ENCODE data around the gene ZBTB44.
"Not testable (repeated sequence)": the region's sequence is repeated elsewhere in the genome, so short reads cannot be mapped to it uniquely, and the experiment has no call there.

ZBTB44 gene

DNA sequence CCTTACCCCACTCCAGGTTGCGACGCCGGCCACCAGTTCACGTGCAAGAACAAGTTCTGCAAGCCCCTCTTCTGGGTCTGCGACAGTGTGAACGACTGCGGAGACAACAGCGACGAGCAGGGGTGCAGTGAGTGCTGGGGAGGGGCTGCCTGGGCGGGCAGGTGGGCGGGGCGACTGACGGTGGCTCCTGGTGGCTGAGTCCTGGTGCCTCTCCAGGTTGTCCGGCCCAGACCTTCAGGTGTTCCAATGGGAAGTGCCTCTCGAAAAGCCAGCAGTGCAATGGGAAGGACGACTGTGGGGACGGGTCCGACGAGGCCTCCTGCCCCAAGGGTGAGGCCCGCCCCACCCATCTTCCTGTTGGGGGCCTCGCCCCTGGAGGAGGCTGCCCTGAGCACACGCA is 116.4 kb downstream of the ZBTB44 start:
- no peak overlapping the region for H3K27ac ChIP-seq
- TF ChIP-seq, protein P1, sequence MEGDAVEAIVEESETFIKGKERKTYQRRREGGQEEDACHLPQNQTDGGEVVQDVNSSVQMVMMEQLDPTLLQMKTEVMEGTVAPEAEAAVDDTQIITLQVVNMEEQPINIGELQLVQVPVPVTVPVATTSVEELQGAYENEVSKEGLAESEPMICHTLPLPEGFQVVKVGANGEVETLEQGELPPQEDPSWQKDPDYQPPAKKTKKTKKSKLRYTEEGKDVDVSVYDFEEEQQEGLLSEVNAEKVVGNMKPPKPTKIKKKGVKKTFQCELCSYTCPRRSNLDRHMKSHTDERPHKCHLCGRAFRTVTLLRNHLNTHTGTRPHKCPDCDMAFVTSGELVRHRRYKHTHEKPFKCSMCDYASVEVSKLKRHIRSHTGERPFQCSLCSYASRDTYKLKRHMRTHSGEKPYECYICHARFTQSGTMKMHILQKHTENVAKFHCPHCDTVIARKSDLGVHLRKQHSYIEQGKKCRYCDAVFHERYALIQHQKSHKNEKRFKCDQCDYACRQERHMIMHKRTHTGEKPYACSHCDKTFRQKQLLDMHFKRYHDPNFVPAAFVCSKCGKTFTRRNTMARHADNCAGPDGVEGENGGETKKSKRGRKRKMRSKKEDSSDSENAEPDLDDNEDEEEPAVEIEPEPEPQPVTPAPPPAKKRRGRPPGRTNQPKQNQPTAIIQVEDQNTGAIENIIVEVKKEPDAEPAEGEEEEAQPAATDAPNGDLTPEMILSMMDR (conservative IDR thresholded peaks at IDR 0.05): no peak

DNA sequence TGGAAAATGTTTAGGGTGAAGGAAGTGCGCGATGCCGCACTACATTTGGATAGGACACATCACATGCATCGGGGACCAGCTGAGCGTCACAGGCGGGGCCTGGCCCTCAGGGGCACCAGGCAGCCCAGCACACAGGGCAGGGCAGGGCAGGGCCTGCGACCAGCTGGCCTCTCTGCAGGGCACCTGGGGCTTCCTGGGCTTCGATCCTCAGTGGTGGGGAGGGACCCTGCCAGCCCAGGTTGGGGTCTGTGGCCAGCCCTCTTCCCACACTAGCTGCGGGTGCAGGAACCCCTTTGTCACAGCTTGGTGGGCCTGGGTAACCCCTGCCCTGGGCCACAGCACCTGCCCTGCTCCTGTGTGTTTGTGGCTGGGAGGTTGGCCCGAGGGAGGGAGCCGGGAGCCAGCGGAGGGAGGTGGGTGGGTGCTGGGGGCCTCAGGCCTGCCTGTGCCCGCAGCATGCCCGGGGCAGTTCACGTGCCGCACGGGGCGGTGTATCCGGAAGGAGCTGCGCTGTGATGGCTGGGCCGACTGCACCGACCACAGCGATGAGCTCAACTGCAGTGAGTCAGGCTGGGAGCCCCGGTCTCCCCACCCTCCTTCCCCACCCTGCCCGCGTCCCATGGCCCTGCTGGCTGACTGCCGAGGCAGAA is 117.2 kb downstream of the ZBTB44 start:
- H3K27ac ChIP-seq: no peak overlapping the region
- TF ChIP-seq, protein P1 (conservative IDR thresholded peaks at IDR 0.05): no peak

DNA sequence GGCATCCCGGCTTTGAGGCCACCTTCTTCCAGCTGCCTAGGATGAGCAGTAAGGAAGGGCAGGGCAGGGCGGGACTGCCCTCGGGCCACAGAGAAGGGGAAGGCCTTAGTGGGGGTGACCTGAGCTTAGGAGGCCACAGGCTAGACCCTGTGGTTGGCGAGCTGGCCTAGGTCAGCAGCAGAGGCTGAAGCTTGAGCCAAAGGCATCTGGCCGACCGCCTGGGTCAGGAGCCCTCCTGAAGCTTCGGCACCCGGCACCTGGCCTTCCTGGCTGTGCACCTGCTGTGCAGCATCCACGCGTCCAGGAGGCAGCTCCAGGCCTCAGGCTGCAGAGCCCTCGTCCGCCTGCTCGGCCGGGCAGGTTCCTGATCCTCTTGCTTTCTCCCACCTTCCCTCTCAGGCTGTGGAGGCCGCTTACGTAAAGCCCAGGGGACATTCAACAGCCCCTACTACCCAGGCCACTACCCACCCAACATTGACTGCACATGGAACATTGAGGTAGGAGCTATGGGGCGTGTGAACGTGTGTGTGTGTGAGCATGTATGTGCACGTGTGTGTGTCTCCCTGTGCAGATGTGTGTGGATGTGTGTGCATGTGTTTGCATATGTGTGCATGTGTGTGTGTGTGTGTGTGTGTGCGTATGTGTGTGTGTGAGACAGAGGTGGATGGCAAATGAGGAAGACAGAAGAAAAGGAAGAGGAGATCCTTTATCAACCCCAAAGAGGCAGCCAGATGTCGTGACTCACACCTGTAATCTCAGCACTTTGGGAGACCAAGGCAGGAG is 120.3 kb downstream of the ZBTB44 start:
- no peak overlapping the region for H3K27ac ChIP-seq
- TF ChIP-seq, protein P1 (conservative IDR thresholded peaks at IDR 0.05): no peak

DNA sequence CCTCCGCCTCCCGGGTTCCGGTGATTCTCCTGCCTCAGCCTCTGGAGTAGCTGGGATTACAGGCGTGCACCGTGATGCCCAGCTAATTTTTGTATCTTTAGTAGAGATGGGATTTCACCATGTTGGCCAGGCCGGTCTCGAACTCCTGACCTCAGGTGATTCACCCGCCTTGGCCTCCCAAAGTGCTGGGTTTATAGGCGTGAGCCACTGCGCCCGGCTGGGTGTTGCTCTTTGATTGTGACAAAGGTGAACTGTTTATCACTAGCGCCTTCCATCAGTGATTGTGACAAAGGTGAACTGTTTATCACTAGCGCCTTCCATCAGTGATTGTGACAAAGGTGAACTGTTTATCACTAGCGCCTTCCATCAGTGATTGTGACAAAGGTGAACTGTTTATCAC is 121.2 kb downstream of the ZBTB44 start:
- H3K27ac ChIP-seq: not testable (repeated sequence)

DNA sequence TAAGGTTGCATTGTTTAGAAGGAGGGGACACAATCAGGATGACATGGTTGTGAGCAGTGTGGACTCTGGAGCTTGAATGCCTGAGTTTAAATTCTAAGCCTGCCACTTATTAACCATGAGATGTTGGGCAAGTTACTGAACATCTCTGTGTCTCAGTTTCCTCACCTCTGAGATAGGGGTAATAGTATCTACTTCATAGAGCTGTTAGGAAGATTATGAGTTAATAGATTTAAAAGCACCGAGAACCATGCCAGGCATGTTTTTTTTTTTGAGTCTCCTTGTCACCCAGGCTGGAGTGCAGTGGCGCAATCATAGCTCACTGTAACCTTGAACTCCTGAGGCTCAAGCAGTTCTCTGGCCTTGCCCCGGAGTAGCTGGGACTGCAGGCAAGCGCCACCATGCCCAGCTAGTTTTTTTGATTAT is 121.9 kb downstream of the ZBTB44 start:
- no peak overlapping the region for H3K27ac ChIP-seq
- TF ChIP-seq, protein P1 (conservative IDR thresholded peaks at IDR 0.05): no peak

DNA sequence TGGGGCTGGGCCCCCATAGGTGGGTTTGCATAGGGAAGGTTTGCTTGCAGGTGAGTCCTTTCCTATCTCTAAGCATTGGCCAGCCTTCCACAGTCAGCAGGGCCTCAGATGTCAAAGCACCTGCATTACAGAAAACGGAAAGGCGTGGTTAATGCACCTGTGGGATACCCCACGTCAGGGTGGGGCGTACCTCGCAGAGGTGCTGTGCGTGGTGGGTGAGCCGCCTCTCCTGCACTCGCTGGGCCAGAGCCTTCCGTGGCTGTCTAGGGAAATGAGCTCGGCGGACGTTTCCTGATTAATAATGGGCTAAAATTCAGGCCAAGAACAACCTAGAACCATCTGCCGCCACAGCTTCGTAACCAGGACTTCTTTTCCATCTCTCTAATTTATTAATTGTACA is 122.8 kb downstream of the ZBTB44 start:
- H3K27ac ChIP-seq: no peak overlapping the region
- TF ChIP-seq, protein P1 (conservative IDR thresholded peaks at IDR 0.05): no peak

DNA sequence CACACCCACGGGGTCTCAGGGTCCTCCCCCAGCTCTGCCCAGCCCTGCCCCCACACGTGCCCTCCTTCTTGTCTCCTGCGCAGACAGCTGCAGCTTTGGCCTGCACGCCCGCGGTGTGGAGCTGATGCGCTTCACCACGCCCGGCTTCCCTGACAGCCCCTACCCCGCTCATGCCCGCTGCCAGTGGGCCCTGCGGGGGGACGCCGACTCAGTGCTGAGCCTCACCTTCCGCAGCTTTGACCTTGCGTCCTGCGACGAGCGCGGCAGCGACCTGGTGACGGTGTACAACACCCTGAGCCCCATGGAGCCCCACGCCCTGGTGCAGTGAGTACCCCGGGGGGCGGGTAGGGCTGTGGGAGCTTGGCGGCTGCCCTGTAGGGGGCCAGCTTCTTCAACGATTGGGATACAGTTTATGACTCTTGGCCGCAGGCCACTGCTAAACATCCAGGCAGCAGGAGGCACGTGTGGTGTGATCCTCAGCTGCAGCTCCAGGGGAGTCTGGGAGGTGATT is 124.3 kb downstream of the ZBTB44 start:
- peak overlapping the region; percentile 44 for H3K27ac ChIP-seq
- TF ChIP-seq, protein P1 (conservative IDR thresholded peaks at IDR 0.05): no peak

All from VCaP (cell line).